HepG2 (cell line): Measurements from ENCODE around the gene SH2D2A. TPM values are rescaled to one million over a fixed set of nuclear protein-coding genes. Genes with fewer than 3 reads are reported as not detected.

Experiments
- ATAC-seq: fragments of 200-7000 bp; cut with Tn5 transposase; 3 replicates; pipeline ENCODE4 v1.9.1; 2020; ENCODE audit warnings: mild to moderate bottlenecking, moderate library complexity
- BruUV-seq: library from RNA; stranded (reverse); fragments of 400-500 nt; replicated peaks from 2 replicates; lab custom pipeline; 2021; lab: Mats Ljungman, UMichigan
- CTCF ChIA-PET: fragments of 300-600 bp; formaldehyde crosslinking; extraction: SDS; loops from one replicate; lab custom pipeline; 2021; ENCODE audit warnings: low total read pairs, inconsistent platforms, low intra/inter-chr PET ratio; lab: Yijun Ruan, JAX
- POLR2A ChIA-PET: fragments of 350-600 bp; sonication (Branson Sonifier 250); formaldehyde crosslinking; loops from one replicate; lab custom pipeline; 2020; ENCODE audit warnings: antibody characterized with exemption, inconsistent platforms; lab: Yijun Ruan, JAX
- DNase-seq: peaks from one replicate; pipeline ENCODE4 v3.0.0-alpha.2; 2015; ENCODE audit warnings: low spot score
- FAIRE-seq: peaks from 3 replicates; lab custom pipeline; 2011; peaks lifted over from hg19 to GRCh38; lab: Jason Lieb, UNC
- H2AFZ ChIP-seq: one replicate; pipeline ENCODE4 v1.6.1; 2011; ENCODE audit warnings: low read length, inconsistent platforms
- H3K27ac ChIP-seq: fragments of 300-600 bp; 3 replicates; pipeline ENCODE4 v1.8.0; 2011; ENCODE audit warnings: mixed run types, mild to moderate bottlenecking, mixed read lengths, low read length, inconsistent platforms; ENCODE audit not compliant: insufficient read depth; ENCODE audit errors: extremely low read length
- H3K27me3 ChIP-seq, 2 experiments: fragments of 200-600 bp in 1 of 2; 2 replicates in 1 of 2; 3 replicates in 1 of 2; pipeline versions ENCODE4 v1.6.0 to v1.8.0; 2011; ENCODE audit warnings: low read length in 2 of 2, mild to moderate bottlenecking in 2 of 2, moderate library complexity in 2 of 2, inconsistent platforms in 1 of 2; ENCODE audit not compliant: insufficient read depth in 2 of 2, control insufficient read depth in 1 of 2
- H3K36me3 ChIP-seq, 2 experiments: fragments of 200-600 bp in 1 of 2; replicated peaks in 1 of 2; 2 replicates in 1 of 2; 3 replicates in 1 of 2; pipeline versions ENCODE4 v1.5.1 to v1.8.0; 2011; ENCODE audit warnings: low read length in 2 of 2, inconsistent platforms in 1 of 2; ENCODE audit not compliant: insufficient read depth in 2 of 2, control insufficient read depth in 1 of 2
- H3K4me1 ChIP-seq: 2 replicates; pipeline ENCODE4 v1.5.1; 2012; ENCODE audit warnings: low read length, inconsistent platforms; ENCODE audit not compliant: insufficient read depth
- H3K4me2 ChIP-seq: 2 replicates; pipeline ENCODE4 v1.6.0; 2011; ENCODE audit warnings: low read depth, low read length, inconsistent platforms
- H3K4me3 ChIP-seq, 3 experiments: fragments of 200-600 bp in 1 of 3; sonication (generic), shearing (Covaris generic) in 1 of 3; replicated peaks in 1 of 3; 2 replicates each; pipeline ENCODE4 v1.5.1; 2011 to 2016; ENCODE audit warnings: low read length in 3 of 3, inconsistent platforms in 2 of 3, low read depth in 2 of 3, mild to moderate bottlenecking in 2 of 3, control low read depth in 1 of 3, mixed read lengths in 1 of 3; ENCODE audit not compliant: insufficient read depth in 1 of 3
- H3K79me2 ChIP-seq: one replicate; pipeline ENCODE4 v1.6.1; 2011; ENCODE audit warnings: low read length, inconsistent platforms; ENCODE audit not compliant: insufficient read depth
- H3K9ac ChIP-seq: 2 replicates; pipeline ENCODE4 v1.6.0; 2011; ENCODE audit warnings: mild to moderate bottlenecking, low read depth, low read length, inconsistent platforms; ENCODE audit not compliant: insufficient read depth
- H3K9me3 ChIP-seq: 2 replicates; pipeline ENCODE4 v1.5.1; 2012; ENCODE audit warnings: mild to moderate bottlenecking, low read length
- H4K20me1 ChIP-seq: 2 replicates; pipeline ENCODE4 v1.6.0; 2011; ENCODE audit warnings: inconsistent platforms, mild to moderate bottlenecking, low read length, moderate library complexity; ENCODE audit not compliant: insufficient read depth
- BRCA1 ChIP-seq: sonication (generic); formaldehyde crosslinking; IDR thresholded peaks from 2 replicates; pipeline ENCODE4 v1.4.0; 2020; ENCODE audit warnings: missing genetic modification reagents
- CC2D1A ChIP-seq: sonication (generic); formaldehyde crosslinking; IDR thresholded peaks from 2 replicates; pipeline ENCODE4 v1.8.1; 2023; ENCODE audit warnings: mild to moderate bottlenecking, missing genetic modification reagents
- FIP1L1 ChIP-seq: fragments of 200-400 bp; formaldehyde crosslinking; IDR thresholded peaks from 2 replicates; pipeline ENCODE4 v1.6.1; 2018; ENCODE audit warnings: low read depth, mild to moderate bottlenecking, low read length, moderate library complexity, borderline replicate concordance; ENCODE audit not compliant: insufficient read depth
- FOXC1 ChIP-seq: sonication (generic); formaldehyde crosslinking; IDR thresholded peaks from 2 replicates; pipeline ENCODE4 v1.8.0; 2022; ENCODE audit warnings: mild to moderate bottlenecking, missing genetic modification reagents, borderline replicate concordance
- HNRNPL ChIP-seq: fragments of 200-400 bp; formaldehyde crosslinking; IDR thresholded peaks from 2 replicates; pipeline ENCODE4 v1.6.1; 2017; ENCODE audit warnings: mild to moderate bottlenecking, low read depth, low read length
- SETDB1 ChIP-seq: sonication (generic); formaldehyde crosslinking; IDR thresholded peaks from 2 replicates; pipeline ENCODE4 v1.5.1; 2020; ENCODE audit warnings: missing genetic modification reagents, mild to moderate bottlenecking, borderline replicate concordance
- ZNF674 ChIP-seq: sonication (generic); formaldehyde crosslinking; IDR thresholded peaks from 2 replicates; pipeline ENCODE4 v1.5.0; 2020; ENCODE audit warnings: low read depth, mild to moderate bottlenecking, missing genetic modification reagents
- WGBS: methylation state at CpG from one replicate; pipeline ENCODE4 v1.1.6; 2017; ENCODE audit warnings: low lambda C conversion rate; 5-methylcytosine and 5-hydroxymethylcytosine counted together
- in situ Hi-C: cut with HindIII; loops from 2 replicates; pipeline ENCODE4 v1.10.0; 2017; ENCODE audit warnings: low pct_unique_long_range_greater_than_20kb; ENCODE audit not compliant: extremely low pct_ligation_motif_present
- intact Hi-C: fragments of 100-400 bp; cut with micrococcal nuclease; formaldehyde crosslinking; loops from one replicate; pipeline ENCODE4 v1.10.0; 2022; ENCODE audit not compliant: unreplicated experiment
- polyA plus RNA-seq, 8 experiments: library from polyadenylated mRNA; depleted of rRNA in 3 of 8; stranded (reverse) in 7 of 8; unstranded in 1 of 8; fragments of >200 nt; fragmentation: Illumina TruSeq in 4 of 8; extraction: Trizol in 4 of 8; gene quantifications; 2 replicates each; pipeline versions ENCODE4 v1.2.1 to v1.2.3, GENCODE V29; 2011 to 2016; ENCODE audit warnings: low read depth in 4 of 8, missing spikeins in 1 of 8, mixed read lengths in 1 of 8; ENCODE audit not compliant: insufficient read depth in 1 of 8
- total RNA-seq, 5 experiments: library from RNA; depleted of rRNA; stranded (reverse); fragments of >200 nt; fragmentation: Illumina TruSeq; extraction: Trizol; gene quantifications; 2 replicates each; pipeline ENCODE4 v1.2.3, GENCODE V29; 2016; ENCODE audit warnings: low read depth in 1 of 5
- TF ChIP-seq, protein P1 (sequence below): sonication (generic); formaldehyde crosslinking; IDR thresholded peaks from one replicate; pipeline ENCODE4 v1.5.1; 2020; ENCODE audit warnings: mild to moderate bottlenecking, missing genetic modification reagents; ENCODE audit errors: not compliant biosample characterization
- TF ChIP-seq, protein P2 (sequence below): sonication (generic); formaldehyde crosslinking; IDR thresholded peaks from 2 replicates; pipeline ENCODE4 v1.4.0; 2020; ENCODE audit warnings: mild to moderate bottlenecking, missing genetic modification reagents
- TF ChIP-seq, protein P3 (sequence below): sonication (generic); formaldehyde crosslinking; IDR thresholded peaks from 2 replicates; pipeline ENCODE4 v1.8.0; 2022; ENCODE audit warnings: low read depth, missing genetic modification reagents

The SH2D2A gene
- total and polyA plus RNA-seq, 2 of the 13 experiments (the other 11 are each of a cell fraction or from before 2014, with no cell fraction given): 0.57 to 0.73 TPM

DNA sequence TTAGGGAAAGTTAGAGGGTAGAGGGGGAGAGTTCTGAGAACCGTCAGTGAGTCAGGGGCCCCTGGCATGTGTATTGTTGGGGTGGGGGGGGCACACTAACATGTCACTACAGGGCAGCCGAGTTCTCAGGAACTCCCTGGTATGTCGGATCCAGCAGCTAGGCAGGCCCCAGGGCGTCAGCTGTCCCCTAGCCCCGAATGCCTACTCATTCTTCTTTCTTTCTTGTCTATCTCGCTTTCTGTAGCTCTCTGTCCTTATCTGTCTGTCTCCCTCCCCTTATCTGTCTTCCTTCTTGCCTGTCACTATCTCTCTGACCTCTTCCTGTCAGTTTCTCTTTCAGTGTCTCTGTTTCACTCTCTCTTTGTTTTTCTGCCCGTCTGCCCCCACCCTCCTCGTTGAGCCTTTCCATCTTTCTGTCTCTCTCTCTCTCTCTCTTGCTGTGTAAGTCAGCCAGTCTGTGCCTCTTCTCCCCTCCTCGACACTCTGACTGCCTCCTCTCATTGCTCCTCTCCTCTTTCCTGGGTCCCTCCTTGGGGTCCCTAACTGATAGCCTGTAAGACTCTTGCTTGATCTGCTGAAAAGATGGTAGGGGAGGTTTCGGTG, 46.5 kb upstream of the SH2D2A start (continued):
- TF ChIP-seq, protein P1, sequence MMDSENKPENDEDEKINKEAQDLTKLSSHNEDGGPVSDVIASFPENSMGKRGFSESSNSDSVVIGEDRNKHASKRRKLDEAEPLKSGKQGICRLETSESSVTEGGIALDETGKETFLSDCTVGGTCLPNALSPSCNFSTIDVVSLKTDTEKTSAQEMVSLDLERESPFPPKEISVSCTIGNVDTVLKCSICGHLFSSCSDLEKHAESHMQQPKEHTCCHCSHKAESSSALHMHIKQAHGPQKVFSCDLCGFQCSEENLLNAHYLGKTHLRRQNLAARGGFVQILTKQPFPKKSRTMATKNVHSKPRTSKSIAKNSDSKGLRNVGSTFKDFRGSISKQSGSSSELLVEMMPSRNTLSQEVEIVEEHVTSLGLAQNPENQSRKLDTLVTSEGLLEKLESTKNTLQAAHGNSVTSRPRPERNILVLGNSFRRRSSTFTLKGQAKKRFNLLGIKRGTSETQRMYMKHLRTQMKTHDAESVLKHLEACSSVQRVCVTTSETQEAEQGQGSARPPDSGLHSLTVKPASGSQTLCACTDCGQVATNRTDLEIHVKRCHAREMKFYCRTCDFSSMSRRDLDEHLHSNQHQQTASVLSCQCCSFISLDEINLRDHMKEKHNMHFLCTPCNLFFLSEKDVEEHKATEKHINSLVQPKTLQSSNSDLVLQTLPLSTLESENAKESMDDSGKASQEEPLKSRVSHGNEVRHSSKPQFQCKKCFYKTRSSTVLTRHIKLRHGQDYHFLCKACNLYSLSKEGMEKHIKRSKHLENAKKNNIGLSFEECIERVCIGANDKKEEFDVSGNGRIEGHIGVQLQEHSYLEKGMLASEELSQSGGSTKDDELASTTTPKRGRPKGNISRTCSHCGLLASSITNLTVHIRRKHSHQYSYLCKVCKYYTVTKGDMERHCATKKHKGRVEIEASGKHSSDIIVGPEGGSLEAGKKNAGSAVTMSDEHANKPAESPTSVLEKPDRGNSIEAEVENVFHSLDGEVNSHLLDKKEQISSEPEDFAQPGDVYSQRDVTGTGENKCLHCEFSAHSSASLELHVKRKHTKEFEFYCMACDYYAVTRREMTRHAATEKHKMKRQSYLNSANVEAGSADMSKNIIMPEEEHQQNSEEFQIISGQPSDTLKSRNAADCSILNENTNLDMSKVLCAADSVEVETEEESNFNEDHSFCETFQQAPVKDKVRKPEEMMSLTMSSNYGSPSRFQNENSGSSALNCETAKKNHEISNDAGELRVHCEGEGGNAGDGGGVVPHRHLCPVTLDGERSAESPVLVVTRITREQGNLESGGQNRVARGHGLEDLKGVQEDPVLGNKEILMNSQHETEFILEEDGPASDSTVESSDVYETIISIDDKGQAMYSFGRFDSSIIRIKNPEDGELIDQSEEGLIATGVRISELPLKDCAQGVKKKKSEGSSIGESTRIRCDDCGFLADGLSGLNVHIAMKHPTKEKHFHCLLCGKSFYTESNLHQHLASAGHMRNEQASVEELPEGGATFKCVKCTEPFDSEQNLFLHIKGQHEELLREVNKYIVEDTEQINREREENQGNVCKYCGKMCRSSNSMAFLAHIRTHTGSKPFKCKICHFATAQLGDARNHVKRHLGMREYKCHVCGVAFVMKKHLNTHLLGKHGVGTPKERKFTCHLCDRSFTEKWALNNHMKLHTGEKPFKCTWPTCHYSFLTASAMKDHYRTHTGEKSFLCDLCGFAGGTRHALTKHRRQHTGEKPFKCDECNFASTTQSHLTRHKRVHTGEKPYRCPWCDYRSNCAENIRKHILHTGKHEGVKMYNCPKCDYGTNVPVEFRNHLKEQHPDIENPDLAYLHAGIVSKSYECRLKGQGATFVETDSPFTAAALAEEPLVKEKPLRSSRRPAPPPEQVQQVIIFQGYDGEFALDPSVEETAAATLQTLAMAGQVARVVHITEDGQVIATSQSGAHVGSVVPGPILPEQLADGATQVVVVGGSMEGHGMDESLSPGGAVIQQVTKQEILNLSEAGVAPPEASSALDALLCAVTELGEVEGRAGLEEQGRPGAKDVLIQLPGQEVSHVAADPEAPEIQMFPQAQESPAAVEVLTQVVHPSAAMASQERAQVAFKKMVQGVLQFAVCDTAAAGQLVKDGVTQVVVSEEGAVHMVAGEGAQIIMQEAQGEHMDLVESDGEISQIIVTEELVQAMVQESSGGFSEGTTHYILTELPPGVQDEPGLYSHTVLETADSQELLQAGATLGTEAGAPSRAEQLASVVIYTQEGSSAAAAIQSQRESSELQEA (CRISPR knock-in tag): no peak
- no peak for TF ChIP-seq CC2D1A (CRISPR knock-in tag)

DNA sequence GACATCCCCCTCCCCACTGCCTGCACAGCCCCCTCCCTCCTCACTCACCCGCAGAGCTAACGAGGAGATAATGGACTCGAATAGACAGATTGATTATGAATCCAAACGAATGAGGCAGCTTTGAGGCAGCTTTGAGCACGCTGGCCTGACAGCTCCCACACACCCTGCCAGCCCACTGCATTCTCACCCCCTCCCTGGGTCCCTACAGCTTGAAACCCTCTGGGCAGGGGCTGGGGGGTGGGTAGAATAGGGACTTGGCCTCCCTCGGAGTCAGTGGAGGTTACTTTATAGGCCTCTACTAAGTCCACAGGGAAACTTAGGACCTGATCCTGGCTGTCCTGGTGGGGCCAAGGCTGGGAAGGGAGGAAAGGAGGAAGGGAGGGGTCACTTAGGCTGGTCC, 45.9 kb upstream of the SH2D2A start:
- POLR2A ChIA-PET: no interaction called here
- CTCF ChIA-PET: no interaction called here
- no peak for TF ChIP-seq BRCA1
- TF ChIP-seq, protein P2, sequence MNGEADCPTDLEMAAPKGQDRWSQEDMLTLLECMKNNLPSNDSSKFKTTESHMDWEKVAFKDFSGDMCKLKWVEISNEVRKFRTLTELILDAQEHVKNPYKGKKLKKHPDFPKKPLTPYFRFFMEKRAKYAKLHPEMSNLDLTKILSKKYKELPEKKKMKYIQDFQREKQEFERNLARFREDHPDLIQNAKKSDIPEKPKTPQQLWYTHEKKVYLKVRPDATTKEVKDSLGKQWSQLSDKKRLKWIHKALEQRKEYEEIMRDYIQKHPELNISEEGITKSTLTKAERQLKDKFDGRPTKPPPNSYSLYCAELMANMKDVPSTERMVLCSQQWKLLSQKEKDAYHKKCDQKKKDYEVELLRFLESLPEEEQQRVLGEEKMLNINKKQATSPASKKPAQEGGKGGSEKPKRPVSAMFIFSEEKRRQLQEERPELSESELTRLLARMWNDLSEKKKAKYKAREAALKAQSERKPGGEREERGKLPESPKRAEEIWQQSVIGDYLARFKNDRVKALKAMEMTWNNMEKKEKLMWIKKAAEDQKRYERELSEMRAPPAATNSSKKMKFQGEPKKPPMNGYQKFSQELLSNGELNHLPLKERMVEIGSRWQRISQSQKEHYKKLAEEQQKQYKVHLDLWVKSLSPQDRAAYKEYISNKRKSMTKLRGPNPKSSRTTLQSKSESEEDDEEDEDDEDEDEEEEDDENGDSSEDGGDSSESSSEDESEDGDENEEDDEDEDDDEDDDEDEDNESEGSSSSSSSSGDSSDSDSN (CRISPR knock-in tag): no peak
- TF ChIP-seq FIP1L1: no peak
- TF ChIP-seq HNRNPL: no peak
- no peak for TF ChIP-seq SETDB1 (CRISPR knock-in tag)
- TF ChIP-seq ZNF674 (CRISPR knock-in tag): no peak
- TF ChIP-seq, protein P3, sequence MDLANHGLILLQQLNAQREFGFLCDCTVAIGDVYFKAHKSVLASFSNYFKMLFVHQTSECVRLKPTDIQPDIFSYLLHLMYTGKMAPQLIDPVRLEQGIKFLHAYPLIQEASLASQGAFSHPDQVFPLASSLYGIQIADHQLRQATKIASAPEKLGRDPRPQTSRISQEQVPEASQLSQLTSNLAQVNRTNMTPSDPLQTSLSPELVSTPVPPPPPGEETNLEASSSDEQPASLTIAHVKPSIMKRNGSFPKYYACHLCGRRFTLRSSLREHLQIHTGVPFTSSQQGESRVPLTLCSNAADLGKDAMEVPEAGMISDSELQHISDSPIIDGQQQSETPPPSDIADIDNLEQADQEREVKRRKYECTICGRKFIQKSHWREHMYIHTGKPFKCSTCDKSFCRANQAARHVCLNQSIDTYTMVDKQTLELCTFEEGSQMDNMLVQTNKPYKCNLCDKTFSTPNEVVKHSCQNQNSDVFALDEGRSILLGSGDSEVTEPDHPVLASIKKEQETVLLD (CRISPR knock-in tag): no peak
- TF ChIP-seq FOXC1 (CRISPR knock-in tag): no peak

More for the DNA sequence above, 45.9 kb upstream of the SH2D2A start:
- no peak overlapping the region for H2AFZ ChIP-seq
- 13% methylated on average over 6 of the region's 6 CpGs for WGBS
- peaks cover 24 to 87% of the 10 kb centered on the region in 2 experiments for H3K27me3 ChIP-seq
- peaks cover 24% of the 10 kb centered on the region for H3K4me1 ChIP-seq
- no peak overlapping the region for H3K9ac ChIP-seq
- ATAC-seq (no peak), DNase-seq (no peak), FAIRE-seq (no peak)
- H3K79me2 ChIP-seq: no peaks in the 10 kb centered on the region
- BruUV-seq: no TSS peak
- H3K36me3 ChIP-seq: no peaks in the 10 kb centered on the region
- H3K4me3 ChIP-seq: no peak overlapping the region
- in situ Hi-C loops (loop anchor here (5.0 to 10.0 kb wide), 2 partner anchors 65 to 168 kb away; no protein-coding TSS in a partner anchor), intact Hi-C loops (loop anchor here (10.0 kb wide), 1 partner anchor 68 kb away; no protein-coding TSS in a partner anchor)
- no peak overlapping the region for H3K4me2 ChIP-seq
- H3K9me3 ChIP-seq: no peaks in the 10 kb centered on the region
- 0 out of 2 replicates have a peak, but pooled peaks cover 2% of the 10 kb centered on the region for H4K20me1 ChIP-seq
- no peak overlapping the region for H3K27ac ChIP-seq
